ENCODE data around the gene BPIFB4.
A peak's percentile ranks its signal among the peaks of the same experiment; 100 is the strongest.
"Not testable (repeated sequence)": the region's sequence is repeated elsewhere in the genome, so short reads cannot be mapped to it uniquely, and the experiment has no call there.

Gene BPIFB4

GRCh38 chr20:33122297-33122696, 42.9 kb downstream of the BPIFB4 start:
- not testable (repeated sequence) for DNase-seq

GRCh38 chr20:33124261-33124660, 44.8 kb downstream of the BPIFB4 start:
- no peak for DNase-seq

- no peak for DNase-seq
Observed at GRCh38 chr20:33124994-33125393, 45.6 kb downstream of the BPIFB4 start.

- DNase-seq = no peak
Observed at GRCh38 chr20:33125983-33126382, 46.5 kb downstream of the BPIFB4 start.

- no peak for DNase-seq
Observed at GRCh38 chr20:33127422-33128097, 48.1 kb downstream of the BPIFB4 start.

- no peak for DNase-seq
Observed at GRCh38 chr20:33130568-33131061, 51.2 kb downstream of the BPIFB4 start.

- no peak for DNase-seq
Observed at GRCh38 chr20:33131949-33132473, 52.6 kb downstream of the BPIFB4 start.

GRCh38 chr20:33132513-33133372, 53.3 kb downstream of the BPIFB4 start:
- DNase-seq = no peak

- no peak for DNase-seq
Observed at GRCh38 chr20:33133373-33133941, 54.0 kb downstream of the BPIFB4 start.

- DNase-seq = no peak
Observed at GRCh38 chr20:33137195-33137594, 57.8 kb downstream of the BPIFB4 start.

GRCh38 chr20:33139467-33139866, 60.0 kb downstream of the BPIFB4 start:
- no peak for DNase-seq

- DNase-seq = peak; percentile 7
Observed at GRCh38 chr20:33145521-33145920, 66.1 kb downstream of the BPIFB4 start.

- DNase-seq = no peak
Observed at GRCh38 chr20:33147299-33147698, 67.9 kb downstream of the BPIFB4 start.

- no peak for DNase-seq
Observed at GRCh38 chr20:33148040-33148439, 68.6 kb downstream of the BPIFB4 start.

- DNase-seq = no peak
Observed at GRCh38 chr20:33154252-33154651, 74.8 kb downstream of the BPIFB4 start.

GRCh38 chr20:33158637-33159385, 79.4 kb downstream of the BPIFB4 start:
- DNase-seq = no peak

- no peak for DNase-seq
Observed at GRCh38 chr20:33159713-33160112, 80.3 kb downstream of the BPIFB4 start.

GRCh38 chr20:33160681-33161080, 81.2 kb downstream of the BPIFB4 start:
- no peak for DNase-seq

Measured in stimulated activated CD8-positive, alpha-beta memory T cell treated with anti-CD3 and anti-CD28 coated beads, Interleukin-4, amount 100 ng/mL, for 48 hours (primary cell).